Measurements from ENCODE around the gene PRDM4. TPM values are rescaled to one million over a fixed set of nuclear protein-coding genes. Genes with fewer than 3 reads are reported as not detected.
A peak's percentile ranks its signal among the peaks of the same experiment; 100 is the strongest.

The PRDM4 gene, protein sequence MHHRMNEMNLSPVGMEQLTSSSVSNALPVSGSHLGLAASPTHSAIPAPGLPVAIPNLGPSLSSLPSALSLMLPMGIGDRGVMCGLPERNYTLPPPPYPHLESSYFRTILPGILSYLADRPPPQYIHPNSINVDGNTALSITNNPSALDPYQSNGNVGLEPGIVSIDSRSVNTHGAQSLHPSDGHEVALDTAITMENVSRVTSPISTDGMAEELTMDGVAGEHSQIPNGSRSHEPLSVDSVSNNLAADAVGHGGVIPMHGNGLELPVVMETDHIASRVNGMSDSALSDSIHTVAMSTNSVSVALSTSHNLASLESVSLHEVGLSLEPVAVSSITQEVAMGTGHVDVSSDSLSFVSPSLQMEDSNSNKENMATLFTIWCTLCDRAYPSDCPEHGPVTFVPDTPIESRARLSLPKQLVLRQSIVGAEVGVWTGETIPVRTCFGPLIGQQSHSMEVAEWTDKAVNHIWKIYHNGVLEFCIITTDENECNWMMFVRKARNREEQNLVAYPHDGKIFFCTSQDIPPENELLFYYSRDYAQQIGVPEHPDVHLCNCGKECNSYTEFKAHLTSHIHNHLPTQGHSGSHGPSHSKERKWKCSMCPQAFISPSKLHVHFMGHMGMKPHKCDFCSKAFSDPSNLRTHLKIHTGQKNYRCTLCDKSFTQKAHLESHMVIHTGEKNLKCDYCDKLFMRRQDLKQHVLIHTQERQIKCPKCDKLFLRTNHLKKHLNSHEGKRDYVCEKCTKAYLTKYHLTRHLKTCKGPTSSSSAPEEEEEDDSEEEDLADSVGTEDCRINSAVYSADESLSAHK
- 10 to 100 TPM; 20.3 to 21.4 TPM for total RNA-seq

DNA sequence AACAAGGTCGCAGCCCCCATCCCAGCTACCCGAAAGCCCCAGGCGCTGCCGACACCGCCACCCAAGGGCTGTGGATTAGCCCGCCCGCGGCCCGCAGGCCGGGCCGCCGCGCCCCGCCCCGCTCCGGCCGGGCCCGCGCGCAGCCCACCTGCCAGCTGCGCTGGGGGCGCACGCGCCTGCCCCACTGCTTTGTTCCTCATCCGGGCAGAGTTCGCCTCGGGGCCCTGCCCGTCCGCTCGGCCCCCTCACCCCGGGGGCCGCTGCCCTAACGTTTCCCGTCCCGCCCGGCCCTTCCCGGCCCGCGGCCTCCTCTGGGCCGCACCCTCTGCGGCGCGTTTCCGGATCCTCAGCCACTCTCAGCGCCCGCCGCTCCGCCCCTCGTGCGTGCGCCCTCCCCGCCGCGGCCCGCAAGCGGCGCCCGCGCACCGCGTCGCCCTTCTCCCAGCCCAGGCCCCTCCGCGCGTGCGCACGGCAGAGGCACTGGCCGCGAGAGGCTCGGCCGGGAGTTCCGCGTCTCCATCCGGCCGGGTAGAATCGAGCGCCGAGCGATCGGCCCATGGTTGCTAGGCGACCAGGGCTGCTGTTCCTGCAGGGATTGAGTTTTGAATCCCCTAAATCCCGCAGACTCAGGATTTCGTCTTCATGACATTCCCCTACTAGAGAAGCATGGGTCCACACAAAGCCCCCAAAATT lies at the start of gene PRDM4:
Gene PRDM4 (minus strand): TSS at position 329 of the 693 bp plus-strand sequence. CDS start 622 bp downstream, outside the sequence.
- Mint-ChIP-seq H3K36me3 (peaks cover 8% of the 10 kb centered on the region), H3K4me3 (peak within 1 kb of the TSS; percentile 89), H3K27ac (peak within 1 kb of the TSS; percentile 82), H3K9me3 (peaks cover 2% of the 10 kb centered on the region), H3K4me1 (peaks cover 19% of the 10 kb centered on the region), H3K27me3 (no peaks in the 10 kb centered on the region)
- DNase-seq: peak; percentile 96

DNA sequence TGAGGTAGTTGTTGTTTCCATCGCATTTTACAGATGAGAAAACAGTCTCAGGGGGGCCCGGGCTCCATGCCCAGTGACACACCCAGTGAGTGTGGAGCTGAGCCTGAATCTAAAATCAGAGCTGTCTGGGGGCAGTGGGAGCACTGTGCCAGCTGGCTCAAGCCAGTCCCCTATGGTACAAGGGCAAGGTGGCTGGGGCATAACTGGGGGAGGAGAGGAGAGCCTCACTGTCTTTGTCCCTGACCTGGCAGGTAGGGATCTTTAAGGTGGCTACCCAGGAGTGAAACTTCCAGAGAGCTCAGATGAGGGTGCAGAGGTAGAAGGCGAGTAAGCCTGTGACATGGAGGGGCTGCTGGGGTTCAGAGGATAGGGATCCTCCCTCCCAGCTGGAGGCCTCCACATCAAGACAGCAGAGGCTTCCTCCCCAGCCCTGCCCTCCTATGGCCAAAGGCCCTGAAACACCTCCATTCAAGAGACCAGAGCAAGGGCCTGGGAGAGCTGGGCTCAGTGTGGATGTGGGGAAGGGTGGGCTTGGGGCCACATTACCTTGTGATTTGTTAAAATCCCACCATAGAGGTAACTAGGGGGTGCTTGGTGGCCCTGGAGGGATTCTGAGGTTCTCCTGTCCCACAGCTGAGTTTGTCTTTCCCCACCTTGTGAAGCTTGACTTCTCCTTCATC lies 46.7 kb upstream of the PRDM4 start:
- Mint-ChIP-seq H3K27ac (no peak overlapping the region), H3K9me3 (no peaks in the 10 kb centered on the region), H3K4me1 (no peaks in the 10 kb centered on the region), H3K4me3 (no peak overlapping the region), H3K36me3 (no peaks in the 10 kb centered on the region), H3K27me3 (peaks cover 10% of the 10 kb centered on the region)
- DNase-seq: no peak

DNA sequence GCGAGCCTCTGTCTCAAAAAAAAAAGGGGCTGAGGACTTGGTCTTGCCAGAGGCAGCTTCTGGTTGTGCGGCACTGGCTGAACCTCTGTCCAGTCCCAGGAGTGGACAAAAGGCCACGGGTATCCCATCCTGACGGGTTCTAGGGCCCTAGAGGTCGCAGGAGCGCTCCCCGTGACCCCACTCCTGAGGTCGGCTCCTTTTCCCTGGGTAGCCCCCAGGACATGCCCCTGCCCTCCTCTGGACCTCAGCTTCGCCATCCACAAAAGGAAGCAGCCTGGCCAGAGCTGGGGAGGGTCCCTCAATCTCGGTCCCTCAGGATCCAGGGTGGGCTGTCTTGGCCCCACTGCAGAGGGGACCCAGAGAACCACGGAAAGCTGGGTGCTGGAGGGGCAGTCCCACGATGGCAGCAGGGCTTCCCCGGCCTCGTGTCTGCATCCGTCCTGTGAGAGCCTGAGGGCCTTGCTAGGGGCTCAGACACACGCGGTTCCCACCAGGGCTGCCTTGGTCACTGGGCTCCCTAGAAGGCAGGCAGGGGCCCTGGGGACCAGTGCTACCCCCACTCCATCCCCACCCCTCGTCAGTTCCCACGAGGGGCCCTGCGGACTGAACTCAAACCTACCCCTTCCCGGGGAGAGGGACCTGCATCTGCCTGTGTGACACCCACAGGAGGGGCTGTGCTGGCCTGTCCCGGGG lies 44.7 kb upstream of the PRDM4 start:
- H3K4me3 Mint-ChIP-seq: no peak overlapping the region
- H3K36me3 Mint-ChIP-seq: no peaks in the 10 kb centered on the region
- H3K27ac Mint-ChIP-seq: no peak overlapping the region
- no peak for DNase-seq
- no peaks in the 10 kb centered on the region for H3K4me1 Mint-ChIP-seq
- H3K27me3 Mint-ChIP-seq: peaks cover 9% of the 10 kb centered on the region
- H3K9me3 Mint-ChIP-seq: no peaks in the 10 kb centered on the region

DNA sequence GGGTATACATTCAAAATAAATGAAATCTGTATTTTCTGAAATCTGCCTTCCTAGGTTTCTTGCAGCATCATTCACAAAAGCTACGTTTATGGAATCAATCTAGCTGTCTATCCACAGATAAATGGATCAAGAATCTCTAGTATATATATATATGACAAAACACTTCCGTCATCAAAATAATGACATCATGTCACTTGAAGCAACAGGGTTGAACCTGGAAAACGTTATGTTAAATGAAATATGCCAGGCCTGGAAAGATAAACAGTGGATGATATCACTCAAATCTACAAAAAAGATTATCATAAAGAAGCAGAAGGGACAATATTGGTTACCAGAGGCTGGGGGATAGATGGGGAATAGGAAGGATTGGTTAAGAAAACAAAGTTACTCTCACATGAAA lies 42.2 kb upstream of the PRDM4 start:
- H3K4me3 Mint-ChIP-seq: no peak overlapping the region

DNA sequence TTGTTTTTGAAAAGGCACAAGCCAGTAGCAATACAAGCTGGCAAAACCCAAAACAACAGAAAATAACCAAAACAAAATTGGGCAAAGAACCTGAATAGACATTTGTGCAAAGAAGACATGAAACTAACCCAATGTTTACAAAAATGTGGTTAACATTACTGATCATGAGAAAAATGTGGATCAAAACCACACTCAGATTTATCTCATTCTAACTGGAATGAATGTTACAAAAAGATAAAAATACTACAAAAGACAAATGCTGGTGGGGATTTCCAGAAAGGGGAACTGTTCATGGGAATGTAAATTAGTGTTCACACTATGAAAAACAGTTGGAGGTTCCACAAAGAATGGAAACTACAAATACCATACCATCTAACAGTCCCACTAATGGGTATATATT lies 40.2 kb upstream of the PRDM4 start:
- Mint-ChIP-seq H3K4me3 (no peak overlapping the region), H3K4me1 (no peaks in the 10 kb centered on the region), H3K27ac (no peak overlapping the region), H3K9me3 (no peaks in the 10 kb centered on the region), H3K36me3 (no peaks in the 10 kb centered on the region), H3K27me3 (peaks cover 14% of the 10 kb centered on the region)
- DNase-seq: no peak

More for the DNA sequence above, 42.2 kb upstream of the PRDM4 start:
- H3K27me3 Mint-ChIP-seq: peaks cover 10% of the 10 kb centered on the region
- no peak overlapping the region for H3K27ac Mint-ChIP-seq
- no peak for DNase-seq
- H3K4me1 Mint-ChIP-seq: no peaks in the 10 kb centered on the region
- H3K36me3 Mint-ChIP-seq: no peaks in the 10 kb centered on the region
- H3K9me3 Mint-ChIP-seq: no peaks in the 10 kb centered on the region

DNA sequence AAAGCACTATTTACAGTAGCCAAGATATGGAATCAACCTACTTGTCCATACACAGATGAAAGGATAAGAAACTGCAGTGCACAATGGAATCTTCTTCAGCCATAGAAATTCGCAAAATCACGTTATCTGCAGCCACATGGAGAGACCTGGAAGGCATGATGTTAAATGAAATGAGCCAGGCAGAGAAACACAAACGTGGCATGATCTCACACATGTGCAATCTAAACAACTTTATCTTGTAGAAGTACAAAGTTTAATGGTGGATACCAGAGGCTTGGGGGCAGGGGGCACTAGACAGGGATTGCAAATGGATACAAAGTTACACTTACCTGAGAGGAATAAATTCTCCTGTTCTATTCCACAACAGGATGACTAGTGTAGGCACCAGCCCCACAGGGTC lies 37.6 kb upstream of the PRDM4 start:
- H3K4me1 Mint-ChIP-seq: no peaks in the 10 kb centered on the region
- H3K4me3 Mint-ChIP-seq: no peak overlapping the region
- H3K9me3 Mint-ChIP-seq: no peaks in the 10 kb centered on the region
- H3K27me3 Mint-ChIP-seq: peaks cover 26% of the 10 kb centered on the region
- DNase-seq: no peak
- no peaks in the 10 kb centered on the region for H3K36me3 Mint-ChIP-seq
- no peak overlapping the region for H3K27ac Mint-ChIP-seq

DNA sequence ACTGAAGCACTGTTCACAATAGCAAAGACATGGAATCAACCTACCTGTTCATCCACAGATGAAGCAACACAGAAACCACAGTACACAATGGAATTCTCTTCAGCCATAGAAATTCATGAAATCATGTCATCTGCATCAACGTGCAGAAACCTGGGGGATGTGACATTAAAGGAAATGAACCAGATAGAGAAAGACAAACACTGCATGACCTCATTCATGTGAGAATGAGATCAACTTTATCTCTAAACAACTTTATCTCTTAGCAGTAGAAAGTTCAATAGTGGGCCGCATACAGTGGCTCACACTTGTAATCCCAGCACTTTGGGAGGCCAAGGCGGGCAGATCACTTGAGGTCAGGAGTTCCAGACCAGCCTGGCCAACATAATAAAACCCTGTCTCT lies 33.5 kb upstream of the PRDM4 start:
- peaks cover 10% of the 10 kb centered on the region for H3K9me3 Mint-ChIP-seq
- no peak for DNase-seq
- no peak overlapping the region for H3K4me3 Mint-ChIP-seq
- no peak overlapping the region for H3K27ac Mint-ChIP-seq
- H3K27me3 Mint-ChIP-seq: peaks cover 25% of the 10 kb centered on the region
- no peaks in the 10 kb centered on the region for H3K4me1 Mint-ChIP-seq
- H3K36me3 Mint-ChIP-seq: peaks cover 8% of the 10 kb centered on the region

DNA sequence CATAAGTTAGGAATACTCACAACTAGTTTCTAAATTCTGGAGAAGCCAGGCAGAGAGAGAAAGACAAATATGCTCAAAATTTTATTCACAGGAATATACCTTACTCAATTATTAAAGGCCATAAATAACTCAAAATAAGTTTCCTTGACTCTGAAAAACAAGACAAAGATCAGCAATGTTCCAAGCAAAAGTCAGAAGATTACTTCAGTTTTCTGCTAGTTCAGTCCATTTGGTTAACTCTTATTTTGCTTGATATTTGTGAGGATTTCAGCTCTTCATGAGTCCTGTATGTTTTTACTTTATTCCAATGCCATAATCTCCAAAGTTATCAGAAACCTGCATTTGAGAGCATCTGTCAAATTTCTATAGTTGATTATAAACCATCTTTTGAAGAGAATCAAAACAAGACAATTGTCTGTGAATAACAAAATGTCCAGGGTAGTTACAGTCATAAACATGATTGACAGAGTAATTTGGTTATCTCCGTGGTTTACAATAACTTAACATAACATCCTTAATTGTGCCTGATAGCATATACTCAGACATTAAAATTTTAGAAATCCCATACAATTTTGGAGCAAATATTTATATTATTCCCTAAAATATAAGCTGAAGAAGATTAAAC lies 30.6 kb upstream of the PRDM4 start:
- DNase-seq: no peak
- Mint-ChIP-seq H3K4me3 (no peak overlapping the region), H3K27me3 (peaks cover 16% of the 10 kb centered on the region), H3K4me1 (no peaks in the 10 kb centered on the region), H3K36me3 (peaks cover 8% of the 10 kb centered on the region), H3K27ac (no peak overlapping the region), H3K9me3 (peaks cover 10% of the 10 kb centered on the region)

DNA sequence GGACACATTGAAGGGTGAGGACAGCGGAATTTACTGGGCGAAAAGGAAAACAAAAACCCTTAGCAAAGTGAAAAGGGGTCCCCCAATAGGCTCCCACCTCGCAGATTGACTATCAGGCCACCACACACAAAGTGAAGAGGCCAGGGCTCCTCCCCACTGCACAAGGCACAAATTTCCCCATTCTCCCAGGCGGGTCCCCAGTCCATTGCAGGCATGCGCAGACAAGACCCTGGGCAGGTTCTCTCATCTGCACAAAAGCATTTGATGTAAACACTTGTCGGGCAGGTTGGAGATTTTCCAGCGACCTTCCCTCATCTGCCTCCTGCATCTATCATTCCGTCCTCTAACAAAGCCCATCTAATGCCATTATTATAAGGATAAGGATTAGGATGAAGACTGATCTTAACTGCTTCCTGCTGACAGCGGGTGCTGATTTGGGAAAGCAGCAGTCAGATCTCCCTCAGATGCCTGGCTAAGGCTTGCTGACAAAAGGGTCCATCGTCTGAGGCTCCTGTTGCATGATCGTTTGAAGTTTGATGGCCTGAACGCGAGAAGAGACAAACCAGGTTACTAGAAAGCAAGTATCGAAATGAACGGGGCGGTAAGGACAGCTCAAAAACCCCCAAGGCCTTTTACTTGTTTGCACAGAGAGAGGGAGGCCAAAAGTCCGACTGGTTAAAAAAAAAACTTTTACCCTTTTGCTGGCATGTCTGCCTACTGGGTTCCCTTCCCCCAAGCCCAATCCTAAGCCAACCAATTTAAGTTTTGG lies 27.9 kb upstream of the PRDM4 start:
- DNase-seq: no peak
- peaks cover 10% of the 10 kb centered on the region for H3K9me3 Mint-ChIP-seq
- H3K27ac Mint-ChIP-seq: no peak overlapping the region
- H3K4me3 Mint-ChIP-seq: no peak overlapping the region
- peaks cover 8% of the 10 kb centered on the region for H3K36me3 Mint-ChIP-seq
- H3K4me1 Mint-ChIP-seq: peaks cover 1% of the 10 kb centered on the region
- H3K27me3 Mint-ChIP-seq: peaks cover 7% of the 10 kb centered on the region

DNA sequence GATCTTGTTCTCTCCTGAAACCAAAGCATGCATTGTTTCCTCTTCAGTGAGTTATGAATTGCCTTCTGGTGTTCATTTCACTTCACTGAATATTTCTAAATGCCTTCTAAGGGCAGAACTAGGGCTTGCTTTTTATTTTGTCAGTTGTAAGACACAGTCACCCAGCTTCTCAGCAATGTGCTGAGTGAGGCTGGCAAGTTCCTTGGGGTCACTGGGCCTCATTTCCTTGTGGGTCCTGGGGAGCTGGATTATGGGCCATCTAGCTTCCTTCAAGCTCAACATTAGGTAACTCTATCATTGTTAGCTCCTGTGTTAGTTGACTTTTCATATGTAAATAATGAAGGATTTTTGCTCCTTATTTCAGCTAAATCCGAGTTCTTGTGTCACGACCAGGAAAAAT lies 27.3 kb upstream of the PRDM4 start:
- Mint-ChIP-seq H3K27me3 (peaks cover 5% of the 10 kb centered on the region), H3K4me1 (peaks cover 1% of the 10 kb centered on the region), H3K4me3 (no peak overlapping the region), H3K27ac (no peak overlapping the region), H3K36me3 (peaks cover 8% of the 10 kb centered on the region), H3K9me3 (peaks cover 10% of the 10 kb centered on the region)
- no peak for DNase-seq

DNA sequence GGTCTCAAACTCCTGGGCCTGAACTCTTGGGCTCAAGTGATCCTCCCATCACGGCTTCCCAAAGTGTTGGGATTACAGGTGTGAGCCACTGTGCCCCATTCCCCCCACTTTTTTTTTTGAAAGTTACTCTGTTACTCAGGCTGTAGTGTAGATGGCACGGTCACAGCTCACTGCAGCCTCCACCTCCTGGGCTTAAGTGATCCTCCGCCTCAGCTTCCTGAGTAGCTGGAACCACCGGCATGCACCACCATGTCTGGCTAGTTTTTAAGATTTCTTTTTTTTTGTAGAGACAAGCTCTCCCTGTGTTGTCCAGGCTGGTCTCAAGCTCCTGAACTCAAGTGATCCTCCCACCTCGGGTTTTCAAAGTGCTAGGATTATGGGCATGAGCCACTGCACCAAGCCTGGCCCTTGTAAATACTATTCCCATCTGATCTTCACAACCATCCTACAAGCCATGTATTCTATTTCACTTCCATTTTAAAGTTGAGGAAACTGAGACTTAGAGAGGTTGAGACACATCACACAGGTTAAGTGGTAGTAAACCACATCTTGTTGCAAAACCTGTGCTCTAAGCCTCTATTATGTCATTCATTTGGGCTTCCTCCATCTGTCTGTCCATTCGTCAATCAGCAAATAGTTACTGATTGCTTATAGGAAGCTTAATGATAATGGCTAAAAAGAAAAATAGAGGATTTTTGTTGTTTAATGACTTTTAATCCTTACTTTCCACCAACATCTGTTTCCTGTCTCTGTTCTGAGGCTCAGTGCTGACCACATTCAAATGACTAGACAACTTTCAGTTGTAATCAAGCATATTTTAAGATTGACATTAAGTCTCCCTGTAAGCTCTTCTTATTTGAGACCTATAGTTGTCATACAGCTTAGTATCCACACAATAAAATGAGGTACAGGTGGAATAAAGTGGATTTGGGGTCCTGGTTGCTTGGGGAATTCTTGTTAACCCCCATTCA lies 22.8 kb upstream of the PRDM4 start:
- Mint-ChIP-seq H3K9me3 (no peaks in the 10 kb centered on the region), H3K4me1 (peaks cover 6% of the 10 kb centered on the region), H3K4me3 (no peak overlapping the region), H3K36me3 (no peaks in the 10 kb centered on the region), H3K27me3 (peaks cover 21% of the 10 kb centered on the region), H3K27ac (no peak overlapping the region)
- no peak for DNase-seq

DNA sequence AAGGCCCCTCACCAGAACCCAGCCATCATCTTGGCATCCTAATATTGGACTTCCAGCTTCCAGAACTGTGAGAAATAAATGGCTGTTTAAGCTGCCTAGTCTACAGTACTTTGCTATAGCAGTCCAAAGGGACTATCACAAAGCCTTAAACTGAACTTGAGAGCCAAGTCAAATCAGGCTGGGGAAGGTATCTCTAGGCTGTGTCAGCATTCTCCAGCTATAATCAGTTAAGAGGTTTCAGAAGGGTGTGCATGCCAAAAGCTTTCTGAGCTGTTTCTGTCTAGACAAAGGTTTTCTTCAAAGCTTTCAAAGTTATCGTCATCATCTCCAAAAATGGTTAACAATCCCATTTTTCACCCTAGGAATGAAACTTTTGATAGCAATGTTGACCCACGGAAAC lies 21.1 kb upstream of the PRDM4 start:
- Mint-ChIP-seq H3K4me1 (peaks cover 6% of the 10 kb centered on the region), H3K27ac (no peak overlapping the region), H3K27me3 (peaks cover 33% of the 10 kb centered on the region), H3K9me3 (no peaks in the 10 kb centered on the region), H3K4me3 (no peak overlapping the region), H3K36me3 (no peaks in the 10 kb centered on the region)
- DNase-seq: no peak

All from activated naive CD8-positive, alpha-beta T cell treated with anti-CD3 and anti-CD28 coated beads for 36 hours (primary cell).